MCF 10A (cell line): Measurements from ENCODE around the gene ZNF554. TPM values are rescaled to one million over a fixed set of nuclear protein-coding genes. Genes with fewer than 3 reads are reported as not detected.

Experiments
- BruUV-seq: library from RNA; stranded (reverse); fragments of 400-500 nt; replicated peaks from 2 replicates; lab custom pipeline; 2021; lab: Mats Ljungman, UMichigan
- CTCF ChIA-PET: fragments of 300-600 bp; sonication (Branson Sonifier 250); formaldehyde crosslinking; extraction: SDS; loops from one replicate; lab custom pipeline; 2021; ENCODE audit warnings: antibody characterized with exemption, inconsistent platforms; lab: Yijun Ruan, JAX
- POLR2A ChIA-PET: fragments of 300-600, 350-650 bp; sonication (Branson Sonifier 250); formaldehyde crosslinking; extraction: SDS; loops from one replicate; lab custom pipeline; 2020; ENCODE audit warnings: antibody characterized with exemption, inconsistent platforms; lab: Yijun Ruan, JAX
- DNase-seq: peaks from one replicate; pipeline ENCODE4 v3.0.0-alpha.2; 2018; ENCODE audit not compliant: unreplicated experiment
- H3K27ac Mint-ChIP-seq: one replicate; pipeline ENCODE4 v1.8.0; 2022; ENCODE audit warnings: mild to moderate bottlenecking, low read depth, mixed read lengths; ENCODE audit not compliant: unreplicated experiment
- H3K27me3 Mint-ChIP-seq: one replicate; pipeline ENCODE4 v1.8.0; 2022; ENCODE audit warnings: mixed read lengths; ENCODE audit not compliant: insufficient read depth, unreplicated experiment
- H3K36me3 Mint-ChIP-seq: one replicate; pipeline ENCODE4 v1.8.0; 2022; ENCODE audit warnings: mild to moderate bottlenecking, moderate library complexity, mixed read lengths; ENCODE audit not compliant: insufficient read depth, unreplicated experiment
- H3K4me1 Mint-ChIP-seq: one replicate; pipeline ENCODE4 v1.8.0; 2022; ENCODE audit warnings: mixed read lengths; ENCODE audit not compliant: insufficient read depth, unreplicated experiment
- H3K4me3 Mint-ChIP-seq: one replicate; pipeline ENCODE4 v1.8.0; 2022; ENCODE audit warnings: mild to moderate bottlenecking, moderate library complexity, mixed read lengths; ENCODE audit not compliant: unreplicated experiment
- H3K9me3 Mint-ChIP-seq: one replicate; pipeline ENCODE4 v1.8.0; 2022; ENCODE audit warnings: mixed read lengths; ENCODE audit not compliant: unreplicated experiment
- CTCF ChIP-seq: fragments of 200-600 bp; IDR thresholded peaks from one replicate; pipeline ENCODE4 v1.8.0; 2022; ENCODE audit warnings: antibody characterized with exemption, mild to moderate bottlenecking; ENCODE audit not compliant: unreplicated experiment
- intact Hi-C: fragments of 100-400 bp; cut with micrococcal nuclease; formaldehyde crosslinking; loops from 2 replicates; pipeline ENCODE4 v1.14.1; 2022
- total RNA-seq: library from RNA; stranded (reverse); gene quantifications from 2 replicates; pipeline ENCODE4 v1.2.3, GENCODE V29; 2022

ZNF554 gene
- total RNA-seq, 1 experiment from 2014 or later: 3.1 TPM

DNA sequence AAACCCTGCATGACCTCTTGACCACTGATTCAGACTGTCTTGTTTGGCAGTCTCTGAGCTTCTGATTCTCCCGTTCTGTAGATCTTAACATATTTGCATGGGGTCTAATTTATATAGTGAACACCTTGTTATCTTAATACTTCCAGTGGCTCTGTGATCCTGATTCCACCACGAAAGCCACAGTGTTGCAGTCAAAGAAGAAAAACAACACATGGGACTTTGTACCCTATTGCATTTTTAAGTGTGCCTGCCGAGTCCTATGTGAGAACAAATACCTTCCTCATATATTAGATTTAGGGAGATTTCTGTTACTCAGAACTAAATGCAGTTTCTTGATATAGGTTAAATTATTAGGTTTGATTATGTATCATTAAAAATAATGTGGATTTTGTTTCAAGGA lies 35.2 kb downstream of the ZNF554 start:
- no peaks in the 10 kb centered on the region for H3K4me1 Mint-ChIP-seq
- ChIA-PET CTCF (interaction anchor here (1.3 kb wide), 1 partner anchor 32 kb away, joined by 3 read pairs; no protein-coding TSS in a partner anchor), POLR2A (interaction anchor here (1.2 kb wide), 1 partner anchor 14 kb away, joined by 4 read pairs; the partner anchor contains the start of gene ZNF555)
- intact Hi-C loops: no loop called here
- TF ChIP-seq CTCF: no peak
- DNase-seq: no peak
- peaks cover 45% of the 10 kb centered on the region for H3K36me3 Mint-ChIP-seq
- no TSS peak for BruUV-seq
- H3K27ac Mint-ChIP-seq: no peak overlapping the region
- peaks cover 29% of the 10 kb centered on the region for H3K9me3 Mint-ChIP-seq
- no peak overlapping the region for H3K4me3 Mint-ChIP-seq
- no peaks in the 10 kb centered on the region for H3K27me3 Mint-ChIP-seq

DNA sequence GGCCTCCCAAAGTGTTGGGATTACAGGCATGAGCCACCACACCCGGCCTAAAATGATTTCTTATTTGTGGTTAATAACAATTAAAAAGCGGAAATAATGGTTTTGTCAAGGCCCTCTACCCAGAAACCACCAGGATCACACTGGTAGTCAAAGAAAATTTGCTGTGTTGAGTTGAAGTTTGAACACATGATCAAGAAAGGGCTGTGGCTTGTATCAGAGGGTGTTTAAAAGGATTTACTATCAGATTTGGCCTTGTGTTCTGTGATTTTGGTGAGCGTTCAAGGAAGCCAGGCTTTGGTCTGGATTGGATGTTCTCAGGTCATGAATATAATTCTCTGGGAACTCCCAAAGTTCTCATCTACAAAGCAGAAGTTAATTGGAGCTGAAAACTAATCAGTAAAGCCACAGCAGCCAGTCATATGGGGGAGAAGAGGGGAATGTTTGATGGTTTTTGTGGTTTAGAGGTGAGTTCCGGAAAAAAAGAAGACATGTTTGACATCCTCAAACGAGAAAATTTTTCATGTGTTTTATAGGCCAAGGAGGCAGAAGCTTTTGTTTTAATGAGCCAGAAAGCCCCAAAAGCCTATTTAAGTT lies 36.9 kb downstream of the ZNF554 start:
- peaks cover 21% of the 10 kb centered on the region for H3K9me3 Mint-ChIP-seq
- TF ChIP-seq CTCF: no peak
- ChIA-PET CTCF (interaction anchor here (0.5 kb wide), 1 partner anchor 928 kb away, joined by 3 read pairs; no protein-coding TSS in a partner anchor), POLR2A (no interaction called here)
- no peak overlapping the region for H3K4me3 Mint-ChIP-seq
- no peak for DNase-seq
- H3K4me1 Mint-ChIP-seq: no peaks in the 10 kb centered on the region
- BruUV-seq: no TSS peak
- no peaks in the 10 kb centered on the region for H3K27me3 Mint-ChIP-seq
- H3K36me3 Mint-ChIP-seq: peaks cover 28% of the 10 kb centered on the region
- H3K27ac Mint-ChIP-seq: no peak overlapping the region
- intact Hi-C loops: no loop called here

DNA sequence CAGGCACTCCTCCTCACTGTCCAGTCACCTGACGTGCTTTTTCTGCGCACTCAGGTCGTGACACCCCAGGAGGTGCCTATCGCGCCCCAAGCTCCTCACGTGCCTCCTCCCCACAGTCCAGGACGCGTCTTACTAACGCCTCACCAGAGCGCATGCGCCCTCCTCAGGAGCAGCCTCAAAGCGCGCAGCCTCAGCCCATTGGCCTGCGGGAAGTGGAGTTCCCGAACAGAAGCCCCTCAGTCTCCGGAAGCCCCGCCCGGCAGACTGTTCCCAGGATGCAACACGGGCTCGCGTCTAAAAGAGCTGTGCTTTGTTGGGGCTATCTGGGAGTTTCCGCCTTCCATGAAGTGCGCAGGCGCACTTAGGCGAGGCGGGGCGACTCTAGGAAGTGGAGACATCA lies 39.2 kb downstream of the ZNF554 start:
- peaks cover 10% of the 10 kb centered on the region for H3K36me3 Mint-ChIP-seq
- ChIA-PET CTCF (no interaction called here), POLR2A (no interaction called here)

GRCh38 chr19:2863816-2864215 lies 44.1 kb downstream of the ZNF554 start:
- DNase-seq: no peak
- intact Hi-C loops: no loop called here
- H3K27me3 Mint-ChIP-seq: no peaks in the 10 kb centered on the region
- ChIA-PET POLR2A (no interaction called here), CTCF (interaction anchor here (0.9 kb wide), 1 partner anchor 22 kb away, joined by 3 read pairs; no protein-coding TSS in a partner anchor)
- no peak for TF ChIP-seq CTCF
- no TSS peak for BruUV-seq
- H3K27ac Mint-ChIP-seq: no peak overlapping the region
- no peak overlapping the region for H3K4me3 Mint-ChIP-seq
- H3K9me3 Mint-ChIP-seq: no peaks in the 10 kb centered on the region
- H3K36me3 Mint-ChIP-seq: peaks cover 3% of the 10 kb centered on the region
- no peaks in the 10 kb centered on the region for H3K4me1 Mint-ChIP-seq

More for the DNA sequence above, 39.2 kb downstream of the ZNF554 start:
- intact Hi-C loops: no loop called here
- Mint-ChIP-seq H3K27ac (no peak overlapping the region), H3K9me3 (peaks cover 7% of the 10 kb centered on the region), H3K4me1 (no peaks in the 10 kb centered on the region), H3K4me3 (no peak overlapping the region), H3K27me3 (no peaks in the 10 kb centered on the region)
- TF ChIP-seq CTCF: no peak
- BruUV-seq: no TSS peak
- DNase-seq: no peak
